Endothelial cell of umbilical vein (primary cell): ENCODE results near the gene MAPK8. TPM values are rescaled to one million over a fixed set of nuclear protein-coding genes. Genes with fewer than 3 reads are reported as not detected.

ENCODE experiments used
- BruUV-seq: library from RNA; stranded (reverse); fragments of 400-500 nt; replicated peaks from 2 replicates; lab custom pipeline; 2021; lab: Mats Ljungman, UMichigan
- CTCF ChIA-PET: fragments of 300-600, 350-600 bp; sonication (Branson Sonifier 250); formaldehyde crosslinking; loops from one replicate; lab custom pipeline; 2021; ENCODE audit warnings: antibody characterized with exemption, inconsistent platforms; lab: Charles Lee
- POLR2A ChIA-PET: fragments of 300-600, 350-600 bp; sonication (Branson Sonifier 250); formaldehyde crosslinking; loops from one replicate; lab custom pipeline; 2021; ENCODE audit warnings: antibody characterized with exemption, inconsistent platforms; lab: Charles Lee
- DNase-seq: peaks from one replicate; pipeline ENCODE4 v3.0.0-alpha.2; 2011; ENCODE audit warnings: low read depth, low spot score
- FAIRE-seq: peaks from 2 replicates; lab custom pipeline; 2011; peaks lifted over from hg19 to GRCh38; lab: Jason Lieb, UNC
- H2AFZ ChIP-seq: 2 replicates; pipeline ENCODE4 v1.6.0; 2012; ENCODE audit warnings: low read depth, low read length, control low read depth, inconsistent platforms
- H3K27ac ChIP-seq: 2 replicates; pipeline ENCODE4 v1.5.1; 2011; ENCODE audit warnings: low read depth, mild to moderate bottlenecking, control low read depth, low read length, moderate library complexity; ENCODE audit not compliant: insufficient read depth
- H3K27me3 ChIP-seq, 2 experiments: 2 replicates each; pipeline versions ENCODE4 v1.6.0 to v1.6.1; 2011; ENCODE audit warnings: low read length in 2 of 2, mixed read lengths in 1 of 2; ENCODE audit not compliant: control insufficient read depth in 2 of 2, insufficient read depth in 2 of 2
- H3K36me3 ChIP-seq, 2 experiments: 2 replicates in 1 of 2; 3 replicates in 1 of 2; pipeline ENCODE4 v1.5.1; 2011; ENCODE audit warnings: low read length in 2 of 2, mild to moderate bottlenecking in 1 of 2, moderate library complexity in 1 of 2; ENCODE audit not compliant: control insufficient read depth in 2 of 2, insufficient read depth in 2 of 2; ENCODE audit errors: extremely low read depth in 1 of 2
- H3K4me1 ChIP-seq: 3 replicates; pipeline ENCODE4 v1.5.1; 2011; ENCODE audit warnings: mild to moderate bottlenecking, low read length; ENCODE audit not compliant: control insufficient read depth, insufficient read depth; ENCODE audit errors: extremely low read depth
- H3K4me2 ChIP-seq: 2 replicates; pipeline ENCODE4 v1.6.1; 2011; ENCODE audit warnings: low read length, control low read depth, mixed read lengths; ENCODE audit not compliant: insufficient read depth
- H3K4me3 ChIP-seq, 3 experiments: fragments of 200-600 bp in 1 of 3; sonication (generic), shearing (Covaris generic) in 1 of 3; replicated peaks in 1 of 3; 2 replicates each; pipeline ENCODE4 v1.5.1; 2011 to 2016; ENCODE audit warnings: control low read depth in 3 of 3, low read length in 3 of 3, mild to moderate bottlenecking in 2 of 3, inconsistent platforms in 1 of 3, low read depth in 1 of 3, moderate library complexity in 1 of 3; ENCODE audit not compliant: insufficient read depth in 1 of 3
- H3K79me2 ChIP-seq: 2 replicates; pipeline ENCODE4 v1.6.0; 2012; ENCODE audit warnings: low read length, inconsistent platforms; ENCODE audit not compliant: control insufficient read depth, insufficient read depth
- H3K9ac ChIP-seq: replicated peaks from 2 replicates; pipeline ENCODE3; 2011; ENCODE audit warnings: low read length, control low read depth; ENCODE audit not compliant: insufficient read depth; ENCODE audit errors: extremely low read depth
- H3K9me1 ChIP-seq: replicated peaks from 3 replicates; pipeline ENCODE4 v1.6.0; 2011; ENCODE audit warnings: mild to moderate bottlenecking, low read length; ENCODE audit not compliant: control insufficient read depth, insufficient read depth; ENCODE audit errors: extremely low read depth
- H3K9me3 ChIP-seq: replicated peaks from 2 replicates; pipeline ENCODE4 v1.5.1; 2012; ENCODE audit warnings: low read length, inconsistent platforms; ENCODE audit not compliant: control insufficient read depth, insufficient read depth
- H4K20me1 ChIP-seq: replicated peaks from 2 replicates; pipeline ENCODE3; 2011; ENCODE audit warnings: mild to moderate bottlenecking, low read length; ENCODE audit not compliant: control insufficient read depth, insufficient read depth; ENCODE audit errors: extremely low read depth
- EZH2 ChIP-seq: IDR thresholded peaks from 2 replicates; pipeline ENCODE4 v1.6.1; 2012; ENCODE audit warnings: borderline replicate concordance, low read depth, mild to moderate bottlenecking, moderate library complexity, low read length, inconsistent platforms; ENCODE audit not compliant: severe bottlenecking
- FOS ChIP-seq: IDR thresholded peaks from 2 replicates; pipeline ENCODE4 v1.6.1; 2011; ENCODE audit warnings: mild to moderate bottlenecking, low read length, moderate library complexity, borderline replicate concordance; ENCODE audit not compliant: insufficient read depth
- GATA2 ChIP-seq: IDR thresholded peaks from 2 replicates; pipeline ENCODE4 v1.7.0; 2011; ENCODE audit warnings: low read depth, mild to moderate bottlenecking, moderate library complexity, mixed read lengths, low read length; ENCODE audit not compliant: insufficient read length, insufficient read depth
- JUN ChIP-seq: IDR thresholded peaks from 2 replicates; pipeline ENCODE4 v1.6.1; 2011; ENCODE audit warnings: borderline replicate concordance, low read depth; ENCODE audit not compliant: insufficient read length, insufficient read depth
- MYC ChIP-seq: IDR thresholded peaks from one replicate; pipeline ENCODE4 v1.6.1; 2011; ENCODE audit warnings: mild to moderate bottlenecking, low read depth, low read length
- POLR2A ChIP-seq: IDR thresholded peaks from 2 replicates; pipeline ENCODE4 v1.6.1; 2012; ENCODE audit warnings: low read depth, mild to moderate bottlenecking, control low read depth, low read length
- POLR2AphosphoS5 ChIP-seq: IDR thresholded peaks from 2 replicates; pipeline ENCODE4 v1.6.1; 2012; ENCODE audit warnings: low read depth, mild to moderate bottlenecking, control low read depth, low read length, moderate library complexity; ENCODE audit not compliant: insufficient read depth
- dilution Hi-C: fragments of 300-500 bp; cut with MboI; formaldehyde crosslinking; loops from one replicate; pipeline ENCODE4 v1.15.0; 2019; ENCODE audit warnings: low sequenced_read_pairs; ENCODE audit not compliant: extremely low pct_ligation_motif_present
- intact Hi-C: fragments of 100-400 bp; cut with micrococcal nuclease; formaldehyde crosslinking; loops from one replicate; pipeline ENCODE4 v1.10.0; 2022
- polyA plus RNA-seq, 4 experiments: library from polyadenylated mRNA; depleted of rRNA in 3 of 4; stranded (reverse) in 3 of 4; unstranded in 1 of 4; fragments of >200 nt; gene quantifications; 2 replicates each; pipeline versions ENCODE4 v1.2.1 to v1.2.3, GENCODE V29; 2011 to 2012; ENCODE audit warnings: missing spikeins in 1 of 4
- total RNA-seq: library from RNA; stranded (reverse); gene quantifications from 2 replicates; pipeline ENCODE4 v1.2.3, GENCODE V29; 2021
- TF ChIP-seq, protein P1 (sequence below): IDR thresholded peaks from 2 replicates; pipeline ENCODE4 v1.6.1; 2011; ENCODE audit not compliant: insufficient read depth, insufficient read length
- TF ChIP-seq, protein P2 (sequence below), 2 donors: IDR thresholded peaks; 1 replicate in 1 of 2; 2 replicates in 1 of 2; pipeline ENCODE4 v1.5.1; 2011; ENCODE audit warnings: low read length in 2 of 2, mild to moderate bottlenecking in 2 of 2, moderate library complexity in 2 of 2, control low read depth in 1 of 2, inconsistent platforms in 1 of 2, low read depth in 1 of 2; ENCODE audit not compliant: insufficient read depth in 1 of 2; ENCODE audit errors: extremely low read depth in 1 of 2

MAPK8 gene
- total and polyA plus RNA-seq, 2 donors (not counting 3 experiments of a cell fraction or from before 2014, with no cell fraction given): 25.3 to 56.2 TPM

DNA sequence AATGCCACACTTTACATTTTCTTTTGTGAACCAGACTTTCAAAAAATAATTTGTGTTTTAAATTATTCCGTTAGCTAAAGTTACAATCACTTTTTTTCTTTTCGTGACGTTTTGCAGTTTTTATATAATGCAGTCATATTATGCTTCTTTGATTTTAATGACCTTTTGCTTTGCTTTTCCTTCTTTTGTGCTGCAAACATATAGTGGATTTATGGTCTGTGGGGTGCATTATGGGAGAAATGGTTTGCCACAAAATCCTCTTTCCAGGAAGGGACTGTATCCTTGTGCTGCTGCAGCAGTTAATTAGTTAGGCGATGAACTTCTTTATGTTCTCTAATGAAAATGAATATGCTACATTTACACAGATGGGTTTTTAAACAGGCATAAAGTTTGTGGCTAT is 117.4 kb downstream of the MAPK8 start:
- Histone ChIP-seq H3K9ac (no peak overlapping the region), H3K4me1 (no peaks in the 10 kb centered on the region), H3K27ac (no peak overlapping the region), H3K36me3 (peaks cover 0 to 5% of the 10 kb centered on the region in 2 experiments), H3K79me2 (no peaks in the 10 kb centered on the region), H3K27me3 (no peaks in the 10 kb centered on the region), H3K4me3 (no peak overlapping the region), H2AFZ (no peak overlapping the region), H3K9me1 (no peaks in the 10 kb centered on the region), H3K9me3 (no peaks in the 10 kb centered on the region), H4K20me1 (no peaks in the 10 kb centered on the region), H3K4me2 (no peak overlapping the region)
- dilution Hi-C loops: no loop called here
- BruUV-seq: no TSS peak
- CTCF ChIA-PET: interaction anchor here (1.3 kb wide), 1 partner anchor 60 kb away, joined by 6 read pairs; no protein-coding TSS in a partner anchor
- intact Hi-C loops: no loop called here
- POLR2A ChIA-PET: no interaction called here
- no peak for FAIRE-seq
- no peak for DNase-seq
- TF ChIP-seq, protein P1, sequence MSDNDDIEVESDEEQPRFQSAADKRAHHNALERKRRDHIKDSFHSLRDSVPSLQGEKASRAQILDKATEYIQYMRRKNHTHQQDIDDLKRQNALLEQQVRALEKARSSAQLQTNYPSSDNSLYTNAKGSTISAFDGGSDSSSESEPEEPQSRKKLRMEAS: no peak
- TF ChIP-seq MYC (no peak), POLR2A (no peak), EZH2 (no peak), GATA2 (no peak), JUN (no peak), FOS (no peak), POLR2AphosphoS5 (no peak)
- TF ChIP-seq, protein P2, sequence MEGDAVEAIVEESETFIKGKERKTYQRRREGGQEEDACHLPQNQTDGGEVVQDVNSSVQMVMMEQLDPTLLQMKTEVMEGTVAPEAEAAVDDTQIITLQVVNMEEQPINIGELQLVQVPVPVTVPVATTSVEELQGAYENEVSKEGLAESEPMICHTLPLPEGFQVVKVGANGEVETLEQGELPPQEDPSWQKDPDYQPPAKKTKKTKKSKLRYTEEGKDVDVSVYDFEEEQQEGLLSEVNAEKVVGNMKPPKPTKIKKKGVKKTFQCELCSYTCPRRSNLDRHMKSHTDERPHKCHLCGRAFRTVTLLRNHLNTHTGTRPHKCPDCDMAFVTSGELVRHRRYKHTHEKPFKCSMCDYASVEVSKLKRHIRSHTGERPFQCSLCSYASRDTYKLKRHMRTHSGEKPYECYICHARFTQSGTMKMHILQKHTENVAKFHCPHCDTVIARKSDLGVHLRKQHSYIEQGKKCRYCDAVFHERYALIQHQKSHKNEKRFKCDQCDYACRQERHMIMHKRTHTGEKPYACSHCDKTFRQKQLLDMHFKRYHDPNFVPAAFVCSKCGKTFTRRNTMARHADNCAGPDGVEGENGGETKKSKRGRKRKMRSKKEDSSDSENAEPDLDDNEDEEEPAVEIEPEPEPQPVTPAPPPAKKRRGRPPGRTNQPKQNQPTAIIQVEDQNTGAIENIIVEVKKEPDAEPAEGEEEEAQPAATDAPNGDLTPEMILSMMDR (IDR thresholded peaks at IDR 0.05; ENCODE audit: extremely low read depth in 1 of 2, insufficient read depth in 1 of 2, low read depth in 1 of 2, low read length in 2 of 2): no peak
